Measurements from ENCODE around the gene R3HDM1. TPM values are rescaled to one million over a fixed set of nuclear protein-coding genes. Genes with fewer than 3 reads are reported as not detected.
"Not testable (repeated sequence)": the region's sequence is repeated elsewhere in the genome, so short reads cannot be mapped to it uniquely, and the experiment has no call there.

The R3HDM1 gene
- total RNA-seq, 1 donor from 2014 or later = 11.3 TPM

DNA sequence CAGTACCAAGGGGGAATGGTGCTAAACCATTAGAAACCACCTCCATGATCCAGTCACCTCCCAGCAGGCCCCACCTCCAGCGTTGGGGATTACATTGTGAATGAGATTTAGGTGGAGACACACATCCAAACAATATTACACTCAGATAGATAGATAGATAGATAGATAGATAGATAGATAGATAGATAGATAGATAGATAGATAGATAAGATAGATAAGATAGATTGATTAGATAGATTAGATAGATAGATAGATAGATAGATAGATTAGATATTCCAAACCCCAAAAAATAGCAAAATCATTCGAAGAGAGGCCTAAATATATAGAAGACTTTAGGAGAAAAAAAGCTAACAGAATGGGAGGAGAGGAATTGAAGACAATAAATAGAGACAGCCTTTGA is 167.6 kb downstream of the R3HDM1 start:
- DNase-seq (ENCODE audit: low read depth) = no peak
- no peak for TF ChIP-seq CTCF (conservative IDR thresholded peaks at IDR 0.05; ENCODE audit: low read depth, low read length)
- no peak overlapping the region for H3K4me3 ChIP-seq (ENCODE audit: low read depth, low read length)

- TF ChIP-seq CTCF (conservative IDR thresholded peaks at IDR 0.05; ENCODE audit: low read depth, low read length) = no peak
- H3K4me3 ChIP-seq (ENCODE audit: low read depth, low read length) = no peak overlapping the region
- peak; percentile 60 for DNase-seq (ENCODE audit: low read depth)
Measured at GRCh38 chr2:135701442-135701841, 170.2 kb downstream of the R3HDM1 start.

DNA sequence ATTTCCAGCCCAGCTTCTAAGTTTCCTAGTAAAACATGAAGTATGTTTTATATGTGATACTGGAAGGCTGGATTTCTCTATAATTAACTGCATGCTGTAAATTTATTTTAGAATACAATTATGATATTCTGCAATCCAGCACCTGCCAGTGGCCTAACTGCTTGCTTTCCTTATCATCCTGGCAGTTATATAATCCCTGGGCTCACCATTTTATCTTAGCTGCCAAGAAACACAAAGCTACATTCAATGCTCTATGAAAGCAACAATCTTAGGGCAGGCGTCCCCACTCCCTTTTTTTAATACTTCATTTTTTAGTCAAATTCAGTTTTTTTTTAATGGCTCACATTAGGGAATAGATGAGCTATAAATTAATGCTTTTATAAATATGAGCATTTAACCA is 172.0 kb downstream of the R3HDM1 start:
- no peak overlapping the region for H3K4me3 ChIP-seq (ENCODE audit: low read depth, low read length)
- DNase-seq (ENCODE audit: low read depth) = no peak
- no peak for TF ChIP-seq CTCF (conservative IDR thresholded peaks at IDR 0.05; ENCODE audit: low read depth, low read length)

DNA sequence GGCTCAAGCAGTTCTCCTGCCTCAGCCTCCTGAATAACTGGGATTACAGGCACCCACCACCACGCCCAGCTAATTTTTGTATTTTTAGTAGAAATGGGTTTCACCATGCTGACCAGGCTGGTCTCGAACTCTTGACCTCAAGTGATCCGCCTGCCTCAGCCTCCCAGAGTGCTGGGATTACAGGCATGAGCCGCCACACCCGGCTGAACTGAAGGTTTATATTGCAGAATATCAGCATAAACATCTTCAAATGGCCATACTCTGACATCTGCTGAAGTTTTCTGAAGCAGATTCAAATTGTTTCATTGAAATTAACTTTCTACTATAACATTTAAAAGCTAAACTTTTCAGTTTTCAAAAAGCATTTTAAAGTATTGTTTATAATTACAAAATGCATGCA is 172.8 kb downstream of the R3HDM1 start:
- not testable (repeated sequence) for H3K4me3 ChIP-seq (ENCODE audit: low read depth, low read length); DNase-seq (ENCODE audit: low read depth)

GRCh38 chr2:135708159-135708558 is 176.9 kb downstream of the R3HDM1 start:
- no peak for TF ChIP-seq CTCF (conservative IDR thresholded peaks at IDR 0.05; ENCODE audit: low read depth, low read length)
- H3K4me3 ChIP-seq (ENCODE audit: low read depth, low read length) = no peak overlapping the region
- no peak for DNase-seq (ENCODE audit: low read depth)

- peak; percentile 98 for TF ChIP-seq CTCF (conservative IDR thresholded peaks at IDR 0.05; ENCODE audit: low read depth, low read length)
- DNase-seq (ENCODE audit: low read depth) = no peak
- no peak overlapping the region for H3K4me3 ChIP-seq (ENCODE audit: low read depth, low read length)
Measured at GRCh38 chr2:135709992-135710391, 178.7 kb downstream of the R3HDM1 start.

- H3K4me3 ChIP-seq (ENCODE audit: low read depth, low read length); DNase-seq (ENCODE audit: low read depth): not testable (repeated sequence)
Measured at GRCh38 chr2:135715086-135715485, 183.8 kb downstream of the R3HDM1 start.

- DNase-seq (ENCODE audit: low read depth) = no peak
- no peak overlapping the region for H3K4me3 ChIP-seq (ENCODE audit: low read depth, low read length)
- TF ChIP-seq CTCF (conservative IDR thresholded peaks at IDR 0.05; ENCODE audit: low read depth, low read length) = no peak
Measured at GRCh38 chr2:135728064-135728743, 196.9 kb downstream of the R3HDM1 start.

Measured in epithelial cell of proximal tubule (primary cell).